Suppressor macrophage treated with lipopolysaccharide for 1 hour (primary cell): ENCODE data around the gene PPDPF.

ENCODE experiments used
- DNase-seq, 3 donors: peaks; one replicate each; pipeline ENCODE4 v3.0.0-alpha.2; 2020 to 2022

The PPDPF gene

DNA sequence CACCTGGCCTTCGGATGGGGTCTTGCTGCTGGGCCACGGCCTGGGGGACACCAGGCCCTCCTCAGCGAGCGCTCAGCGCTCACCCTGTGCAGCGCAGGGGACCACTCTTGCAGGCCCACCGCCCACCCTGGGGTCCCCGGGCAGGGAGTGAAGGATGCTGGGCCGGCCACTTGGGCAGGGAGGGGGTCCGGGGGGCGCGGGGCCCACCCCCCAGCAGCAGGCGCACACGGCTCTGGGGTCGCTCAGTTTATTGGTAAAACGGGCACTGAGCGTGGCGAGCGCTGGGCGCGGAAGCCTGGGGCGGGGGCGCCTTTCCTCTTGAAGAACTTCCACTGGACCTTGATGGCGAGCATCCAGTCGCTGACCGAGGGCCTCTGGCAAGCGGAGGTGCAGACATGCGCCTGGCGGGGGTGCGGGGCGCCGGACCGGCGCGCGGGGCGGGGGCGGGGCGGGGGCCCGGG is 32.8 kb upstream of the PPDPF start:
- DNase-seq, result no peak

DNA sequence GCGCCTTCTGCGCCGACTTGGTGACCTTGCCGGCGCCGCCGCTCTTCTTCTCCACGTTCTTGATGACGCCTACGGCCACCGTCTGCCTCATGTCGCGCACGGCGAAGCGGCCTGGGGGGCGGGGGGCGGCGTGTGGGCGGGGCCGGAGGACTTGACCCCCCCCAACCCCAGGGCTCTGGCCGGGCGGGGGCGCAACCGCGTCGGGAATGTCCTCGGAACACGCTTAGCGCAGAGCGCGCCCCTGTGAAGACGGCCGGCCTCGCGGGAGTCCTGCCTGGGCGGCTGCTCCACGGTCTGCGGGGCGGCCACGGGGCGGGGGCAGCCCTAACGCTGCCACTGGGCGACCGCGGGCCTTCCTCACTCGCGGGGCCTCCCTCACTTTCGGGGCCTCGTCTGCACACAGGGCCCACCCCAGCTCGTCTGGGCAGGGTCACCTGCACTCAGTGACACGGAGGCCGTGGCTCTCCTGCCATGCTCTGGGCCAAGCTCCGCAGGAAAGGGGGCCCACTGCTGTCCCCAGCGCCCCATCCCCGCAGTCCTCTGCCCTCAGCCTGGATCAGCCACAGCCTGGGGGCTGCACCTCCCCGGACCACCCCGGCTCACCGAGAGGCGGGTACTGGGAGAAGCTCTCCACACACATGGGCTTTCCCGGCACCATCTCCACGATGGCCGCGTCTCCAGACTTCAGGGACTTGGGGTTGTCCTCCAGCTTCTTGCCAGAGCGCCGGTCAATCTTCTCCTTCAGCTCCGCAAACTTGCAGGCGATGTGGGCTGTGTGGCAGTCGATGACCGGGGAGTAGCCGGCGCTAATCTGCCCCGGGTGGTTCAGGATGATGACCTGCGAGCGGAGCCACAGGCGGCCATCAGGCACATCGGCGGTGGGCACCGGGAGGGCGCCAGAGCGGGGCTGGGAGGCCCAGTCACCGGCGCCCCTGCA is 32.0 kb upstream of the PPDPF start:
- DNase-seq, result no peak

DNA sequence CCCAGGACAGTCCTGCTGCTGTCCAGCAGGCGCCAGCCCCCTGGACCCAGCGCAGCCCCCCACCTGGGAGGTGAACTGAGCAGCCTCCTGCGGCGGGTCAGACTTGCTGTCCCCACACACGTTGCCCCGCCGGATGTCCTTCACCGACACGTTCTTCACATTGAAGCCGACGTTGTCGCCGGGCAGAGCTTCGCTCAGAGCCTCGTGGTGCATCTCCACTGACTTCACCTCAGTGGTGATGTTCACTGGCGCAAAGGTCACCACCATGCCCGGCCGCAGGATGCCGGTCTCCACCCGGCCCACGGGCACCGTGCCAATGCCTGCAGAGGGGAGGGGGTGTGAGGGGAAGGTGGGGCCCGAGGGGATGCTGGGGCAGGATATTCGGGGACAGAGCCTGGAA is 30.1 kb upstream of the PPDPF start:
- DNase-seq, result no peak

DNA sequence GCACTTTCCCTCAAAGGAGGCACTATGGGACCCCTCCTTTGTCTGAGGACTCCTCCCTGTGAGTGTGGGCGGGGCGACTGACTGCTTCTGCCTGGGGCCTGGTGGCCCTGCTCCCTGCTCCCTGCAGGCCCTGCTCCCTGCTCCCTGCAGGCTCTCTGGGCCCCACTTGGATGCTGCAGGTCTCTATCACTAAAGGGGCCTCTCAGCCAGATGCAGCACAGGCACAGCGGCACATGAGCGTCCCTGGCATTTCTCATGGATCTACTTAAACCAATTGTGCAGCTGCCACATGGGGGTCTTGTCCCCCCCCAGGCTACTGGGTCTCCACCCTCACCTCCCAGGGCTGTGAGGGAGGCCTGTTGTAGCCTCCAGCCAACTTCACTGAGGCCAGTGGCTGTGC is 29.5 kb upstream of the PPDPF start:
- no peak for DNase-seq

DNA sequence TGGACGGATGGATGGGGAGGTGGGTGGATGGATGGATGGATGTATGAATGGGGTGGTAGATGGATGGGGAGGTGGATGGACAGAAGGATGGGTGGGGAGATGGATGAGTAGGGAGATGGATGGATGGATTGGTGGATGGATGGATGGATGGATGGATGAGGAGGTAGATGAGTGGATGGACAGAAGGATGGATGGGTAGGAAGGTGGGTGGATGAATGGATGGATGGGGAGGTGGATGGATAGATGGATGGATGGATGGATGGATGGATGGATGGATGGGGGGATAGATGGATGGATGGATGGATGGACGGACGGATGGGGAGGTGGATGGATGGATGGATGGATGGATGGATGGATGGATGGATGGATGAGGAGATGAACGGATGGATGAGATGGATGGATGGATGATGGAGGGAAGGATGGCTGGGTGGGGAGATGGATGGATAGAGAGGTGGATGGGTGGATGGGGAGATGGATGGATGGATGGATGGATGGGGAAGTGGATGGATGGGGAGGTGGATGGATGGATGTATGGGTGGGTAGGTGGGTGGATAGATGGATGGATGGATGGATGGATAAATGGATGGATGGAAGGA is 28.8 kb upstream of the PPDPF start:
- no peak for DNase-seq

DNA sequence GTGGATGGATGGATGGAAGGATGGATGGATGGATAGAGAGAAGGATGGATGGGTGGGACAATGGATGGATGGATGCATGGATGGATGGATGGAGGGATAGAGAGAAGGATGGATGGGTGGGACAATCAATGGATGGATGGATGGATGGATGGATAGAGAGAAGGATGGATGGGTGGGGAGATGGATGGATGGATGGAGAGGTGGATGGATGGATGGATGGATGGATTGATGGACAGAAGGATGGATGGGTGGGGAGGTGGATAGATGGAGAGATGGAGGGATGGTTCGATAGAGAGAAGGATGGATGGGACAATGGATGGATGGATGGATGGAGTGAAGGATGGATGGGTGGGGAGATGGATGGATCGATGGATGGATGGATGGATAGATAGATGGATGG is 28.0 kb upstream of the PPDPF start:
- no peak for DNase-seq

DNA sequence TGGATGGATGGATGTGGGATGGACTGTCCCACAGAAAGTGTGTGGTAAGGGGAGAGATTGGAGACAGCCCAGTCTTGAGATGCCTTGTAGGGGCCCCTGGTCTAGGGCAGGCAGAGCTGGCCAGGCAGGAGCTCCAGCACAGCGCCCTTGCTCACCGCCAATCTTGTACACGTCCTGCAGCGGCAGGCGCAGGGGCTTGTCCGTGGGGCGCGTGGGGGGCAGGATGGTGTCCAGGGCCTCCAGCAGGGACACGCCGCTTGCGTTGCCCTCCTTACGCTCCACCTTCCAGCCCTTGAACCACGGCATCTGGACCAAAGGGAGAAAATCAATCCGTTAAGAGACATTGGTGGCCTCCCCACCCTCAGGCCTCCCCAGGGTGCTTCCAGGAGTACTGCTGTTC is 27.6 kb upstream of the PPDPF start:
- no peak for DNase-seq

DNA sequence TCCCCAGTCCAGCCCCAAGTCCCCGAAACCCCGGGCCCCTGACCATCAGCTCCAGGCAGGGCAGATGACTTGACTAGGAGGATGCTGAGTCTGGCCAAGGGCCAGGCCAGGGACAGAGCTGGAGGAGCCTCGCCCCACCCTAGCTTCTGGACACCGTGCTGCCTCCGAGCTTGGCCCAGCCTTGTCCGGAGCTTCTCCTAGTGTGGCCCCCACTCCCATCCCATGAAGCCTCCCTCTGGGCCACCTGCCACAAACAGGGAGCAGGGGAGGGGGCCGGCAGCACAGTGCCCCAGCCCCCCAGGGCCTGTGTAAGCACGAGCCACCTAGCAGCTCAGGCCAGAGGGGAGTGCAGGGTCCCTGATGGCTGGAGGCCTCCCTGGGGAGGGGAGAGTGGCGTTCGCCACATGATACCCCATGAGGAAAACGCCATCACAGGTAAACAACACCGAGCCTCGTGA is 27.0 kb upstream of the PPDPF start:
- DNase-seq, result peak in 1 of 3 donors; percentile 43

DNA sequence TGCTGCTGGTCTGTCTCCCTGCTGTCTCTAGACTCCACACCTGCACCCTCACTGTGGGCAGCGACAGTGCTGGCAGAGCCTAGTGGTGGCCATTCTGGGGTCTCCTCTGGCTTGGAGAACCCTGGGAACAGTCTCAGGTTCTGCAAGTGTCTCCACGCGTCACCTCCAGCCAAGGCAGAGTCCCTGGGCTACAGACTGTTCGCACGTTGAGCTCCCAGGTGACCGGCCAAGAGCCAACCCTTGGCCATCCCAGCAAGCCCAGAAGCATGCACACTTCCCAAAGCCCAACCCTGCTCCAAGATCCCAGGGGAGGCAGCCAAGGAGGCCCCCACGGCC is 26.5 kb upstream of the PPDPF start:
- no peak for DNase-seq

DNA sequence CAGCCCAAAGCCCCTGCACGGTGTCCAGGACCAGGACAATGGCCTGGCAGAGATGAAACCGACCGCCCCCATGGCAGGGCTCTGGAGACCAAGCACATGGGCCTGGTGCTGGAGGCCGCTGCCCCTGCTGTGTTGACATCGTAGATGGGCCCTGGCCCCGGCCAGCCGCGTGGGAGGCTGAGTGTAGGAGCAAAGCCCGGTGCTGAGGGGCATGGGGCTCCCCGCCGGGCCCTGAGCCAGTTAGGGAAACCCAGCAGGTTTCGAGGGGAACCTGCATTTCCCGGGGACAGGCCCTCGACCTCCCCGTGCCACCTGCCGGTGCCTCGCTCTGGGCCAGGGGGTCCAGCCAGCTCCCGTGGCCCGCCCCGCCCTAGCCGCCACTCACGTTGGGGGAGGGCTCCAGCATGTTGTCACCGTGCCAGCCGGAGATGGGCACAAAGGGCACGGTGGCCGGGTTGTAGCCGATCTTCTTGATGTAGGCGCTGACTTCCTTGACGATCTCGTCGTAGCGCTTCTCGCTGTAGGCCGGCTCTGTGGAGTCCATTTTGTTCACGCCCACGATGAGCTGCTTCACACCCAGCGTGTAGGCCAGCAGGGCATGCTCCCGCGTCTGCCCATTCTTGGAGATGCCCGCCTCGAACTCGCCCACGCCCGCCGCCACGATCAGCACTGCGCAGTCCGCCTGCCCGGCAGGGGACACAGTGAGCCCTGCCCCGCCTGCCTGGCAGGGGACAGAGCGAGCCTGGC is 26.0 kb upstream of the PPDPF start:
- DNase-seq, result no peak

DNA sequence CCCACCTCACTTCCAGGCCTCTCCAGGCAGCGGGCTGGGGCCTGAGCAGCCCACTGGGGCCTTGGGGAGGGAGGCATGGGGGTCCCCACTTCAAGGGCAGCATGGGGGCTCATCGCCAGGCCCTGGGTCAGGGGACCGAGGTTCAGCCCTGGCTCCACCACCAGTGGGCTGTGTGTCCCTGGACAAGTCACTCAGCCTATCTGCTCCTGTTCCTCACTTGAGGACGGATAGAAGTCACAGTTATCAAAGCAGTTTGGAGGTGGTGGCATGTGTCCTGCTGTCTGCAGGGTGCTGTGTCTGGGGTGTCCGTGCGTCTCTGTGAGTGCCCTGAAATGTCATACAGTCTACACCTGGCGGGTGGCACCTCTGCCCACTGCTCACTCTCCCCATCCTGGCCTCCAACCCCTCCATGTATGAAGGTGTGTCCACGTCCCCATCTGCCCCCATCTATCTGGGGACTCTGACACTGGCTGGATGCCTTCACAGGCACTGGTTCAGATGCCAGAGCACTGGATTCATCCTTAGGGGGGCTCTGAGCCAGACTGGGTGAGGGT is 25.3 kb upstream of the PPDPF start:
- DNase-seq, result no peak

DNA sequence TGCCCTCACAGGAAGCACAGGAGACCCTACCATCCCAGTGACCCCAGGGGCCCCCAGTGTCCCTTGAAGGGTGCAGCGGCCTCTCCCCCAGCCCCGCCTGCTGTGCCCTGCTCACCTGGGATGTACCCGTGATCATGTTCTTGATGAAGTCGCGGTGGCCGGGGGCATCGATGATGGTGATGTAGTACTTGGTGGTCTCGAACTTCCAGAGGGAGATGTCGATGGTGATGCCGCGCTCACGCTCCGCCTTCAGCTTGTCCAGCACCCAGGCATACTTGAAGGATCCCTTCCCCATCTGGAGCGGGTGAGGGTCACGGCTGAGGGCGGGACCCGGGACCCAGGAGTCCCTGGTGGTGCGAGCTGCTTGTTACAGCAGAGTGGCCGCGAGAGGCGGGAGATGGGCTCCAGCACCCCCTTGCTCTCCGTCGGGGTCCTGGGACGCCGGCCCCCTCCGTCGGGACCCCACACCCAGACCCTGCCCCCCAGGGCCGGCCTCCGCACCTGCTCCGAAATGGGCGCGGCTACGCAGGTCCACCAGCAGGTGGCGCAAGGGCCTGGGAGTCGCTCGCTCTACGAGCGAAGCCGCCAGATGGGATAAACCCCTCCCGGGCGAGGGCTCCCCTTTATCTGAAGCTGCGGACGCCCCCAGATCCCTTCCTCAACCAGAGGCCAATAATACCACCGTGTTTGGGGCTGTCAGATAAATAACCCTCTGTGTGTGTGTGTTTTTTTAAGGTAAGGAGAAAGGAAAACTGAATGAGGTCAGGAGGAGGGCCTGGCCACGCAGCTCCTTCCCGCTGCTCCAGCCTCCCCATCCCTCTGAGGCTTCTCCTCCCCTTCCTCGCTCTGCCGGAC is 24.6 kb upstream of the PPDPF start:
- DNase-seq, result peak; percentile 69 to 90 (median 80)

DNA sequence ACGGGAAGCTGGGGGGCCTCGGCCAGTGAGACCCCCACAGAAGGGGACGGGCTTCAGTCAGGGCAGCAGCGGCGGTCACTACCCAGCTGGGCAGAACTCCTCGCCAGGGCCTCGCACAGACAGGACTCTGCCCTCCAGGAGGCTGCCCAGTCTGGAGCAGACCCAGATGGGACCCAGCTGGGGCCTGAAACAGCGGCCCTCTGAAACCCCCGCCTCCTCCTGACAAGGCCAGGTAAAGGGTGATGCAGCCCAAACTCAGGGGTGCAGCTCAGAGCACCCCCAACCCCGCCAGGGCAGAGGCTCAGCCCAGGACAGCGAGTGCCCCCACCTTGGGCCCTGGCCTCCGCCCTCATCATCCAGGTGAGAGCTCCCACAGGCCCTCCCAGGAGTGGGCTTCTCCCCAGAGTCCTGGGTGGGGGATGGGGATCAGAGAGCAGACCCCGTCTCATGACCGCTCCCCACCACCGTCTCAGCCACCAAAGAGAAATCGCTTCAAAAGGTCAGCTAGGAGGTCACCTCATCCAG is 23.9 kb upstream of the PPDPF start:
- DNase-seq, result no peak

DNA sequence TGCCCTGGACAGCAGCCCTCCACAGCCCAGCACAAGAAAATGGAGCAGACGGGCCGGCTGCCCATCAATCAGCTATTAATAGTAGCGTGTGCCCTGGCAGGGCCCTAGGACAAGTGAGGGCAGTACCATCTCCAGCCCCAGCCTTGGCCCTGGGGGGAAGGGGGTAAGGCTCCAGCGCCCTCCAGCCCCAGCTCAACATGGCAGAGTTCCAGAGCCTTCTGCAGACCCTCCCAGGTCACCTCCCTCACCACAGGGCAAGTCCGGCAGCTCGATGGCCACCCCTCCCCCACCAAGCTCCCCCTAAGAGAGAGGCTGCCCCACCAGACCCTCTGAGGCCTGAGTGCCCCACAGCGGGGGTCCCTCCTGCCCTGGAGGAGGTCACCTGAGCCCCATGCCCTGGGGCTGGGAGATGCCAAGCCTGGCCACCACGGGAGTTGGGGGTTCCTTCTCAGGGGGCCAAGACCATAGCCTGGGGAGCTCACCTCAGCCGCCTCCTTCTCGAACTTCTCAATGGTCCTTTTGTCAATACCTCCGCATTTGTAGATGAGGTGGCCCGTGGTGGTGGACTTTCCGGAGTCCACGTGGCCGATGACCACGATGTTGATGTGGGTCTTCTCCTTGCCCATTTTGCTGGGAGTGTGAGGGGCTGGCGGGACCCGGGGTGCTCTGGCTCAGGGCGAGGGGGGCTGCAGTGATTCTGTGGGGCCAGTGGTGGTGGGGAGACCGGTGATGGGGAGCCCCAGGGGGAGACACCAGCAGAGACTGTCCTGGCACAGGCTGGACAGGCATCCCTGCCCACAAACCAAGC is 23.2 kb upstream of the PPDPF start:
- no peak for DNase-seq

DNA sequence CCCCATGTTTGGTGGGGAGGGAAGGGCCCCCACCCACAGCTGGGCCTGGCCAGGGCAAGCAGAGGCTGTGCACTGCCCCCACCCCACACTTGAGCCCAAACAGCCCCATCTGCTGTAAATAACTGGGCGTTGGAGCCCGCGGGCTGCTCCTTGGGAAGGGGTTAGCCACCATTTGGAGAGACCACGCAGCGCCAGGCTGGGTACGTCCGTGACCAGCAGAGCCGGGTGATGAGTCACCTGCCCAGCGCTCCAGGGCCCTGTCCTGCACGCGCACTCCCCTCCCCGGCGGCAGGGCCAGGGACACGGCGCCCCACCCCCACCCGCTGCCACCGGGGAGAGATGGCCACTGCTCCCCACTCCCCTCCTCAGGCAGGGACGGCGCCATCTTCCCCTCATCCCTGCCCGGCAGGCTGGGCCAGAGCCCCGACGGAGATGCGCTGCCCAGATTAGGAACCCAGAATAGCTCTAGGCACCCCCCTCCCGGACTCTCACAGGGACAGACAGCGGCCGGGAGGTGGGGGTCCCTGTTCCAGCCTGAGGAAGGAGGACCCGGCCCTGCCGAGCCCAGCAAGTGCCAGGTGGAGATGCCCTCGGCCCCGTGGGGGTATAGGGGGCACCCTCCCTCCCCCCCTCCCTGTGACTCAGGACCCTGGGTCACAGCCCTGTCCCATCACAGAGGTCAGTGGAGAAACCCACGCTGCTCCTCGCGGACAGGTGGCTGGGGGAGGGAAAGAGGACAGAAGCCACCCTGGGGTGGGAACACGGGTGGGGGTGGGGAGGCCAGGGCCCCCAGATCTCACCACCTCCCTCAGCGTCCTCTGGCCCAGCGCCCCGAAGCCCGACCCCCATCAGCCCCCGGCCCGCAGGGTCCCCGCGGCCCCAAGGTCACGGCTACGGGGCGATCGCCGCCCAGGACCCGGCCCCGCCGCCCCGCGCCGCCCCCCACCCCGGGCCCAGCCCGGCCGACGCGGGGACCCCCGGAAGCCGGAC is 22.3 kb upstream of the PPDPF start:
- DNase-seq, result peak; percentile 34 to 59 (median 50)

DNA sequence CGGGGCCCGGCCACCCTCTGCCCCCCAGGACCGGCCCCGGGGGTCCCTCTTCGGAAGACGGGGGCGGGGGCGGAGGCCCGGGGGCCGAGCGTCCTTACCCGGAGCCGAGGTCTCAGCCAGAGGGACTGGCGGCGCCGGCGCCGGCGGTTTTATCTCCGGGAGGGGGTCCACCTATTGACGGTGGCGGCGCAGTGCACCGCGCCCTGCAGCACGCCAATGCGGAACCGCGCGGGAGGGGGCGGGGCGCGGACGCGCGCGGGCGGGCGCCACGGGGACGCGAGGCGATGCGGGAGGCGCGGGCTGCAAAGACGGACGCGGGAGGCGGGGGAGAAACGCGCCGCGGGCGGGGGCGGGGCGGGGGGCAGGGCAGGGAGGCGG is 21.6 kb upstream of the PPDPF start, which contains the start of gene EEF1A2:
Gene EEF1A2 (minus strand): TSS at position 124 of the 378 bp plus-strand sequence. CDS start 1,320 bp downstream, outside the sequence.
- DNase-seq, result peak; percentile 29 to 68 (median 44)

DNA sequence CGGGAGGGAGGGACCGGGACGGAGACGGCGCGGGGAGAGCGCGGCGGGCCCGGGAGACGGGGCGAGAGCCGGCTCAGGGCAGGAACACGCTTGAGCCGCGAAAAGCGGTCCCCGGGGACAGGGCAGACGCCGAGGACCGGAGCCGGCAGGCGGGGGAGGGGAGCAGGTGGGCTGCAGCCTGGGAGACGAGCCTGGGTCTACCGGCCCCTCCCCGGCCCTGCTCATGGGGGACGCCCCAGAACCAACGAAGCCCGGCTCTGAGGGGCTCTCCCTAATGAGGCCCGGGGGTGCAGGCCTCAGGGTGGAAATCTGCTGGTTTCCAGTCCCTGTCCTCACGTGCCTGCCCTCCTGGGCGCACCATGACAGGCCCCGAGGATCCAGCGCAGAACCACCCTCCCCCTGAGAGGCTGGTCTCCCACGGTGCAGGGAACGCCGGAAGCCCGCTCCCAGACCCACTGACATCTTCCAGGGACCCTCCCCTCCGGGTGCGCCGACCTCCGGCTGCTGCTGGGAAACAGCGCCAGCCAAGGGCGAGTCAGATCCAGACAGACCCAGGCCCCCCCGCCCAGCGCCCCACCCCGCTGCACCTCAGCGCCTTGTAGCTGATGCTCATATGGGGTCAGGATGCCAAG is 21.1 kb upstream of the PPDPF start:
- DNase-seq, result no peak

DNA sequence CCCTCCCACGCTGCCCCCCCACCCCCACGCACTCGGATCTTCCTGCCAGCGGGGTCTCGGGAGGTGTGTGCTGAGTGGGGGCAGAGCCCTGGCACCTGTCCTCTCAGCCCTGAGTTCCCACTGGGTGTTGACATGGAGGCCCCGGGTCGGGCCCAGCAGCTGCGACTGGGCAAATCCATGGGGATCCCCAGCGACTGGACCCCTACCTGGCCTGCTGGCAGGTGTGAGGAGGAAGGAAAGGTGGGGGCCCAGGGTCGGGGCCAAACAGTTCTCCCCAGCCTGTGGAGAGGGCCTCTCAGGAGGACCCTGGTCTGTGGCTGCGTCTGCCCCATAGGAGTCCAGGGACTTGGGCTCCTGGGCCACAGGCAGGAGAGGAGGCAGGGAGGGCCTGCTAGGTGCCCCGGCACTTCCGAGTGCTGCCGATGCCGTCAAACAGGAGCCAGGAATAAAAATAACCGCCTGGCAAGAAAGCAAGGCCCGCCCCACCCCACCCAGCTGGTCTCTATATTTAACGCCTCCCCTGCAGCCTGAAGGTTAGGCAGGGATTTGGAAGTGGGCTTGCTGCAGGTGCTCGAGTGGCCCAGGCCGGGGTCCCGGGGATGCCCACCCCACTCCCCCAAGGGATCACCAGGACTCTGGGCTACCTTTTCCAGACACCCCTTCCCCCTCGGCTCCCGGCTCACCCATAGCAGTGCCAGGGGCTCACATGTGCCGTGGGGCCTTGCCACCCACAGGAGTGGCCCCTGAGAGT is 20.2 kb upstream of the PPDPF start:
- no peak for DNase-seq
